GM12892 (cell line): ENCODE data around the gene PLXNC1.

Experiments used
- POLR2A ChIP-seq: IDR thresholded peaks from 2 replicates; pipeline ENCODE4 v1.6.1; 2011; ENCODE audit warnings: low read depth, low read length, control low read depth
- POLR2AphosphoS5 ChIP-seq: IDR thresholded peaks from 2 replicates; pipeline ENCODE4 v1.6.1; 2011; ENCODE audit warnings: low read depth, low read length, control low read depth
- TAF1 ChIP-seq: IDR thresholded peaks from 2 replicates; pipeline ENCODE4 v1.6.1; 2011; ENCODE audit warnings: low read depth, mild to moderate bottlenecking, control low read depth, low read length, borderline replicate concordance

DNA sequence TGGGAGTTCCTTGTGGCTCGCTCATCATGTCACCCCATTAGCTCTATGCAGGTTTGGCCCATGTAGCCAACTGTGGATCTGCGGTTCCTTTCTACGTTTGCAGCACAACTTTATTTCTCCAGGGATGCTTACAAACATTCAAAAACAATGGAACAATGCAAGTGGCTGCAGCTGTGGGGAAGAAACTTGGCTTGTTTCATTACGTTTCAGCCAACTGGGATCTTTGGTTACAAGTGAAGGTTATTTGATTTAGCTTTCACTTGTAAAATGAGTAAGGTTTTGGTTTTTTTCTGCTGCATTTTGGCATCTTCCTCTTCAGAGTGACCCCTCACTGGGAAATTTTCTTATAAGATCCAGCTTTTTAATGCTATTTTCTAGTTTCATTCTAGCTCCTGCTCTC is 105.9 kb downstream of the PLXNC1 start:
- no peak for TF ChIP-seq POLR2AphosphoS5
- no peak for TF ChIP-seq POLR2A
- no peak for TF ChIP-seq TAF1
